ENCODE results near the gene SRCAP.

SRCAP gene

GRCh38 chr16:30760577-30761426 lies 61.8 kb downstream of the SRCAP start:
- no peak for DNase-seq

DNA sequence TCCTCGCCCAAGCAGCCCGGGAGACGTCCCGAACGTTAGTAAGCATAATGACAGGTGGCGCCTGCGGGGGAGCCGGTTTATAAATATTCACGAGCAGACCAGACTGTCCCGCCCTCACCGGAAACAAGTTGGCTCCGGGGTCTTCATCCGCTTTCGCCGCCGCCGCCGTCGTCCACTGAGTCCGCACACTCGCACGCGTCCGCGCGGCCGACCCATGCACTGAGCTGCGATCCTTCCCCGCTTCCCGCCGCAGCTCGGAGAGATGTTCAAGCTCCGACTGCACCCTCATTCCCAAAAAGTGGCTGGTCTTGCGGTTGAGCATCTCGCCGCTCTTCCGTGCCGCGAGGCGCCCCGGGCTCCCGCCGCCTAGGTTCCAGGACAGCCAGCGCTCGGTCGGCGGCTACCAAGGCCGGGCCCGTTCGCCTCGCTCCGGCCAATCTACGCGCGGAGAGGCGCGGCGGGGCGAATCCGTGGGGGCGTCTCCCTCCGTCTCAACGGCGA lies 62.5 kb downstream of the SRCAP start:
- DNase-seq, result peak; percentile 56

- peak; percentile 99 for DNase-seq
Measured at GRCh38 chr16:30761928-30762902, 63.2 kb downstream of the SRCAP start, which contains the start of the genes CFAP119 and RNF40. TSS of gene CFAP119 (minus strand) at chr16:30762062. CDS start at chr16:30761748, 314 bp downstream. TSS of gene RNF40 (plus strand) at chr16:30762322. CDS start at chr16:30762546, 224 bp downstream.

DNA sequence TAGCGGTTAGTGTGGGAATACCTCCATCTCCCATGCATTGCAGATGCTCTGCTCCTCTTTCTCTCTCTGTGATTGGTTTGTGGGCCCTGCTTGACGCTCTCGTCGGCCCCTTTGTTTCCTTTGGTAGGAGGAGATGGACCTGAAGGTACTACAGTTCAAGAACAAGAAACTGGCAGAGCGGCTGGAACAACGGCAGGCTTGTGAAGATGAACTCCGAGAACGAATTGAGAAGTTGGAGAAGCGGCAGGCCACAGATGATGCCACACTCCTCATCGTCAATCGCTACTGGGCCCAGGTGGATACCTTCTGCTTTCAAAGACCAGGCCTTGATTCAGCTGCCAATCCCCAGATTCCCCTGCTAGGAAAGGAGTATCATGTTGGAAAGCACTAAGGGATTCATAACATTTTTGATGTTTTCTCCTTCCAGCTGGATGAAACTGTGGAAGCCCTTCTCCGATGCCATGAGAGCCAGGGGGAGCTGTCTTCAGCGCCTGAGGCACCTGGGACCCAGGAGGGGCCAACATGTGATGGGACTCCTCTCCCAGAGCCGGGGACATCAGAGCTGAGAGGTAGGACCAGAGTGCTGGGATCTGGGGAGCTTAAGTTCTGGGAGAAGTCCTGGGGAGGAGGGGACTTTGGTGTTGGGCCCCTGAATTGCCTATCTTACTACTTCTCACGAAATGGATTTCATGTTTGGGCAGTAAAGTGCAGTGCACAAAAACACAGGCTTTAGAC lies 64.2 kb downstream of the SRCAP start:
- no peak for DNase-seq

- no peak for DNase-seq
Measured at GRCh38 chr16:30764086-30764485, 65.1 kb downstream of the SRCAP start.

GRCh38 chr16:30764816-30765465 lies 66.0 kb downstream of the SRCAP start:
- no peak for DNase-seq

- DNase-seq, result peak; percentile 16
Measured at GRCh38 chr16:30766206-30766932, 67.4 kb downstream of the SRCAP start.

DNA sequence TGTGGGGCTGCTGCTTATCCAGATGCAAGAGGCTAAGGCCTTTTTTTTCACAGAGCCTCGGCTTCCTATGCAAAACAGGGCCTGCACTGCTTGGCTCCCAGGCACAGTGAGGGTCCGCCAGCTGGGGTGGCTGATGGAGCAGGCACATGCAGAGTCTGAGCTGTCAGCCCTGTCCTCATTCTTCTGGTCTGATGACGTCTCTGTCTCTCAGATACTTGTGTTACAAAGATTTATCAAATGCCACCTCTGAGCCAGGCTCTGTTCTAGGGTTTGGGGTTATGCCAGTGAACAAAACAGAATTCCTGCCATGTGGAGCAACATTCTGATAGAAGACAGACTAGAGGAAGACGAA lies 67.9 kb downstream of the SRCAP start:
- no peak for DNase-seq

- DNase-seq, result peak; percentile 16
Measured at GRCh38 chr16:30767767-30768465, 68.9 kb downstream of the SRCAP start.

GRCh38 chr16:30768583-30769181 lies 69.7 kb downstream of the SRCAP start:
- no peak for DNase-seq

DNA sequence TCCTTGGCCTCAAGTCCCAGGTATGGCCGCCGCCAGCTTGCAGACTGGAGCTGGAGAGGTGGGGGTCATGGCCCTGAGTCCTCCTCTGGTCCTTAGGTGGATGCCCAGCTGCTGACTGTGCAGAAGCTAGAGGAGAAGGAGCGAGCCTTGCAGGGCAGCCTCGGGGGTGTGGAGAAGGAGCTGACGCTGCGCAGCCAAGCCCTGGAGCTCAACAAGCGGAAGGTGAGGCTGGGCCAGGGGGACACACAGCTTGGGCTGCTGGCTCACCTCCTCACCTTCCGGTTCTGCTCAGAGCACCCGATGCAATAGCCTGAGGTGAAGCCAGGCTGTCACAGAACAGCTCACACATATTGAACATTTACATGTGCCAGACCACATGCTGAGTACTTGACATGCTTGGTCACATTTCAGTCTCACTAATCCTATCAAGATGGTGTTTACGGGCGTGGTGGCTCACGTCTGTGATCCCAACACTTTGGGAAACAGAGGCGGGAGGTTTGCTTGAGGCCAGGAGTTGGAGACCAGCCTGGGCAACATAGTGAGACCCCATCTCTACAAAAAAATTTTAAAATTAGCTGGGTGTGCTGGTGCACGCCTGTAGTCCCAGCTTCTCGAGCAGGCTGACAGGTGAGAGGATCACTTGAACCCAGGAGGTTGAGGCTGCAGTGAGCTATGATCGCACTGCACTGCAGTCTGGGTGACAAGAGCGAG lies 70.6 kb downstream of the SRCAP start:
- no peak for DNase-seq

DNA sequence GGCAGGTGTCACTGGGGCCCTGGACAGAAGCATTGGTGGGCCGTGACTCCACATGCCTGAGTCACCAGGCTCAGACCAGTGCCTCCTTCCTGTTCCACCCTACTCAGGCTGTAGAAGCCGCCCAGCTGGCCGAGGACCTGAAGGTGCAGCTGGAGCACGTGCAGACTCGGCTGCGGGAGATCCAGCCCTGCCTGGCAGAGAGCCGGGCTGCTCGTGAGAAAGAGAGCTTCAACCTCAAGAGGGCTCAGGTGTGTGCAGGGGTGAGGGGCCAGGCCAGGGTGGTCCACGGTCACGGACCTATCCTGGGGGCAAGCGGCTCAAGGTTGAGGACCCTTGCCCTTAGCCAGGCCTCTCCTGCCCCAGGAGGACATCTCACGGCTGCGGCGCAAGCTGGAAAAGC lies 72.8 kb downstream of the SRCAP start:
- DNase-seq, result peak; percentile 19

GRCh38 chr16:30773826-30774225 lies 74.9 kb downstream of the SRCAP start:
- no peak for DNase-seq

- peak; percentile 14 for DNase-seq
Measured at GRCh38 chr16:30774367-30775130, 75.6 kb downstream of the SRCAP start.

- DNase-seq, result no peak
Measured at GRCh38 chr16:30775131-30775391, 76.1 kb downstream of the SRCAP start.

DNA sequence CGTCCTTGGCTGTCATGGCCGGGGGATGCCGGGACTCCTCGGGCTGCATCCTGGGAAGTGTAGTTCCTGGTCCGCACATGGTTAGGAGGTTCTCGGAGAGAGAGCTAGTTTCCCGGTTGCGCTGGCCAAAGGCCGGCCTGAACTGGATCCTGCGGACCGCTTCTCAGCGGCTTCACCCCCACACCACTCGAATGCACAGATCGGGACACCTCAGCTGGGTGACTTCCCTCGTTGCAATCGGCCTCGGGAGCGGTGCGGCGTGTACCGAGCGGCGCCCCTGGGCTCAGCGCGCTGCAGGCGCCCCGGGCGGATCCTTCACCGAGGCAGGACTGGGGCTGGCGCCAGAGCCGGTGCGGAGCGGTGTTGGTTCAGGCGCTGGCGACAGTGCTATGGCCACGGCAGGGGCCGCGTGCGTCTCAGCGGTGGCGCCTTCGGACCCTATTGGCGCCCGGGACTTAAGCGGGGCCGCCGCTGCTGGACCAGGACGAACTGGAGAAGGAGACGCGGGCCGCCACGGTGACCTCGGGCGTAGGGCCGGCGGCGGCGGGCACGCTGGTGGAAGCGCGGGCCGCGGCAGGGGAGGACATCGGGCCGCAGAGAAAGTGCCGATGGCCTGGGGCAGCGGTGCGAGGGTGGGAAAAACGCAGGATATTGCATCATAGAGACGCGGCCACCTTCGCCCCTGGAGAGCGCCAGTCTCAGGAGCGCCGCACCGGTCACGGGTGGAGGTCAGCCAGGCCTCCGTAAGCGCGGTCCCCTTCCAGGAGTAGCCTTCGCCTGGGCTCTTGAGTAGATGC lies 76.6 kb downstream of the SRCAP start:
- DNase-seq, result peak; percentile 93

DNA sequence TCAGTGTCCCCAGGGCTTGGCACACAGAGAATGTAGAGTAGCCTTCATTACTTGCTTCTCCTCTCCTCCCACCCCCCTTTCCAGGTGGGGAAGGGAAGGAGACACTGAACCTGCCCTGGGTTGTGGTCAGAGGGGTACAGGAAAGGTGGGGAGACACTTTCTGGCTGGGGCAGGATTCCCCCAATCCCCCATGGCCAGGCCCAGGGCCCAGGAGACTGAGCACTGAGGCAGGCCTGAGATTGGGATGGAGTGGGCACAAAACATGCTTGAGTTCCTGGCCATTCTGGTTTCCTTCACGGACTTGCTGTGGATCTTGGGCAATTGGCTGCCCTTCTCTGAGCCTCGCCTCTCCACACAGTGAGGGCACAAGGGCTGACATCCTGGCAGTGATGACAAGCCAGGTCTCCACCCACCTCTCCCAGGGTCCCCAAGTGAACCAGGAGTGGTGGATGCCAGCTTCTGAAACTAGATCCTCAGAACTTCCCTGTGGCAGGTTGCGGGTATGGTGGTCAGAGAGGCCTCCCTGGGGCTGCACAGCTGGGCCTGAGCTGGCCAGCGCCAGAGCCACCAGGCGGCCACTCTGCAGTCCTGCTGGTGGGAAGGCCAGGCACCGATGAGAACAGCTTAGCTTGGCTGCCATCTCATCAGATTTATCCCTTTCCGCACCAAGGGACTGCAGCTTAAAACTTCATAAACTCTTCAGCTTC lies 78.8 kb downstream of the SRCAP start:
- DNase-seq, result peak; percentile 31

Data from right hindlimb (tissue), 1 donor.